ENCODE measurements around the gene CACNB2.

Gene CACNB2

GRCh38 chr10:18140149-18140956 lies at the start of gene CACNB2:
Gene CACNB2 (plus strand): TSS chr10:18140424.
- no peak for DNase-seq

DNA sequence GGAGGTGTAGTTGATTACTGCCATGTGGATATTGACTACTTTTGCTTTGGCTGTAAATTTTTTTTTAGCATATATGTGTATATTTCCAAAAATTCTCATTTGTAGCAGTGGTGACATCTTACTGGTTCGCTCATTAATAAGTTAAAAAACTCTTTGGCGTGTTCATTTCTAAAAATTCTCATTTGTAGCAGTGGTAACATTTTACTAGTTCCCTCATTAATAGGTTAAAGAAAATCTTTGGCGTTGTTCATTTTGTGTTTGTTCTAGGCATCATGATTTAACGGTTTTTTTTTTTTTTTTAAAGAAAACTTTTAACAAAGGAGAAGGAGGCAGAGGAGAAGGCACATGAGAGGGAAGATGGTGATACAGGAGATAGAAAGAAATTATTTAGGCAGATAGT lies 45.9 kb upstream of the CACNB2 start:
- no peak for DNase-seq

GRCh38 chr10:18094793-18095192 lies 45.4 kb upstream of the CACNB2 start:
- DNase-seq: no peak

DNA sequence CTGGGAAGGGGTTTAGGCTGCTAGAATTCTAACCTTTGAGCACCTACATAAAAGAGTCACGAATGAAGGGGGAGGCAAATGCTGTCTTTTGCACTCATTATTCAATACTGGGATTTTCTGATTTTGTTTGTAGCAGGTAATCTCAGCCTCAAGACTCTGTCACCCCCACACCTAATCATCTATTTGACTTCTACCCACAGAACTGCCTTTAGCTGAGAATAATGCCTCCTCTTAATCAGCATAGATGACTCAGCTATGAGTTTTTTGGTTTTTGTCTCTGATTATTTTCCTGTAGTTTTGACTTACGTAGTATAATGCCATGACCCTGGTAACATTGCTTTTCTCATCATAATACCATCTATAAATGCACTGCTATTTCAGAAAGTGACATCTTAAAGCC lies 42.7 kb upstream of the CACNB2 start:
- DNase-seq: no peak

DNA sequence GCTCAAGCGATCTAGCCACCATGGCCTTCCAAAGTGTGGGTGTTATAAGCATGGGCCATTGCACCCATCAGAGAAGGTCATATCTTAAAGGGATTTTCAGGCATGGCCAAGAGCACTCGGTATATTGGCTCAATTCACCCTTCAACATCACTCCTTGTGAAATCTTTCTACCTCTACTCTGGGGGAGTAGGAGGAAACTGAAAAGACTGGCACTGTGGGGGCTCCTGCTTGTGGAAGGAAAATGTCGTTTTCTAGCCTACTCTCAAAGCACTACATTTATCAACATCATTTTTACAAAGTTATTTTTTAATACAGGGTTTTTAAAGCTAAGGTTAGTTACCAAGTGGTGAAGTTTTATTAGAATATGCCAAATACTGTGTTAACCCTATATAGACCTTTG lies 42.0 kb upstream of the CACNB2 start:
- no peak for DNase-seq

- DNase-seq: no peak
Observed at GRCh38 chr10:18099415-18099814, 40.8 kb upstream of the CACNB2 start.

GRCh38 chr10:18100669-18101068 lies 39.6 kb upstream of the CACNB2 start:
- DNase-seq: no peak

GRCh38 chr10:18102404-18102803 lies 37.8 kb upstream of the CACNB2 start:
- DNase-seq: no peak

DNA sequence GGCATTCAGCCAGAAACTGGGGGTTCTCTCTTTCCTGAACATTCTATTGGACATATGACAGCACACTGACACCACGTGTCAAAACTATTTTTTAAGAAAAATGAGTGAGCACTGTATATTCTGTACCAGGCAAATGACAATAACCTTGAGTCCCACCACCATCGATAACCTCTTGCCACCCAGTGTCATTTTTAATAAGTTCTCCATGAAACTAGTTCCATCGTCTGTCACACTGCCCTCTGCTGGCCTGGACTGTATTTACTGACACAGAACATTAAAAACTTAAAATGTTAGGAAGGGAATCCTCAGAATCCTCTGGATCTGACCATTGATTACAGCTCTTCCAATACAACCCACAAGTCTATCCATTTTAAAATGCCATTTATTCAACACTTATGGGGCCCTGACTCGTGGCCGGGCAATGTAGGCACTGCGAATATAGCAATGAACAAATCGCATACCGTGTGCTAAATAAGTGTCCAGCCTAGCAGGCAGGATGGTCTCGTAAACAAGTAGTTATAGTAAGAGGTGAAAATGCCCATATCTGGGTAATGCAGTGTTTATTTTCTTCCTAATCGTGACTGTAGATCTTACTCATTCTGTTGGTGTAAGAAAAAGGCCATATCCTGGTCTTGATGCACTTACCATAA lies 35.9 kb upstream of the CACNB2 start:
- DNase-seq: peak in 1 of 2 experiments; percentile 28

DNA sequence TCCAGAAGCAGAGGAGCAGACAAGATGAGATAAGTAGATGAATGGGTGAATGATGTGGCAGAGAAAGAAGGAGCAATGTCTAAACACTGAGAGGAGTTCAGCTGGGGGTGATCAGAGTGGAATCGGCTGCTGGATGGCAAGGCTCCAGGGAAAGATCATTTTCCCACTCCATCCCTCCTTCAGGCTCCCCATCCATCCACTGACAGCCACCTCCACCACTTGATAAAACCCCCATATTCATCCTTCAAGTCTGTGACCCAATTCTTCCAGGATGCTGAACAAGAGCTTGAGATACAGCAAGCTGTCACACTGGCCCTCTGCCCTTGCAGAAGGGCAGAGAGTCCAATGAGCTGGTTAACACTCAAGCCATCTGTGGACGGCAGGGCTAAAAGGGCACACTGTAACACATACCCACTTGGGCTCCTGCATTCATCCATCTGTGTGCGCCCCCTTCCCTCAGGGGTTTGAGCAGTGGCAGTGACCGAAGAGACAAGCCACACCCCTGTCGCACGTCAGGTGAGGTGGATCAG lies 30.8 kb upstream of the CACNB2 start:
- no peak for DNase-seq

GRCh38 chr10:18113881-18114280 lies 26.3 kb upstream of the CACNB2 start:
- DNase-seq: no peak

DNA sequence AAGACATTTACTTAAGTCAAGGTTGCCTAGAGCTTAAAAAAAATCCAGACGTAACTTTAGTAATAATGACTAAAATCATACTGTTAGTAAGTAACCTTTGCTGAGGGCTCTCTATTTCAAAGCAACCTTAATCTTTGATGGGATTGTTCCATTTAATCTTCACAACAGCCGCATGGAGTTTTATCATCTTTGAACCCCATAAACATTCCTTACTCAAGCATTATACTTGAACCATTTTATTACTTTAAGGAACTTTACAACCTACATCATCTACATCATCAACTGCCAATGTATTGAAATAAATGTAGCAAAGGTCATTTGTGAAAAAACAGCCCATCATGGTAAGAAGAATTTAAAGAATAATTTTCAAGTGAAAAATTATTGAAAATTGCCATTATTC lies 22.9 kb upstream of the CACNB2 start:
- no peak for DNase-seq

- no peak for DNase-seq
Observed at GRCh38 chr10:18122753-18123152, 17.5 kb upstream of the CACNB2 start.

DNA sequence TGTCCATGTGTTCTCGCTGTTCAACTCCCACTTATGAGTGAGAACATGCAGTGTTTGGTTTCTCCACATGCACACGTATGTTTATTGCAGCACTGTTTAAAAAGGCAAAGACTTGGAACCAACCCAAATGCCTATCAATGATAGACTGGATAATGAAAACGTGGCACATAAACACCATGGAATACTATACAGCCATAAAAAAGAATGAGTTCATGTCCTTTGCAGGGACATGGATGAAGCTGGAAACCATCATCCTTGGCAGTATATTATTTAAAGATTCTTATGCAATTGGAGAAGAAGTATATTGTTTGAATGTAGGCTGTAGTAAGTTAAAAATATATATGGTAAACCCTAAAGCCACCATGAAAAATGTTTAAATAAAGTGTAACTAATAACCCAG lies 7.2 kb upstream of the CACNB2 start:
- no peak for DNase-seq

- DNase-seq: no peak
Observed at GRCh38 chr10:18134509-18134908, 5.7 kb upstream of the CACNB2 start.

- no peak for DNase-seq
Observed at GRCh38 chr10:18134921-18135320, 5.3 kb upstream of the CACNB2 start.

DNA sequence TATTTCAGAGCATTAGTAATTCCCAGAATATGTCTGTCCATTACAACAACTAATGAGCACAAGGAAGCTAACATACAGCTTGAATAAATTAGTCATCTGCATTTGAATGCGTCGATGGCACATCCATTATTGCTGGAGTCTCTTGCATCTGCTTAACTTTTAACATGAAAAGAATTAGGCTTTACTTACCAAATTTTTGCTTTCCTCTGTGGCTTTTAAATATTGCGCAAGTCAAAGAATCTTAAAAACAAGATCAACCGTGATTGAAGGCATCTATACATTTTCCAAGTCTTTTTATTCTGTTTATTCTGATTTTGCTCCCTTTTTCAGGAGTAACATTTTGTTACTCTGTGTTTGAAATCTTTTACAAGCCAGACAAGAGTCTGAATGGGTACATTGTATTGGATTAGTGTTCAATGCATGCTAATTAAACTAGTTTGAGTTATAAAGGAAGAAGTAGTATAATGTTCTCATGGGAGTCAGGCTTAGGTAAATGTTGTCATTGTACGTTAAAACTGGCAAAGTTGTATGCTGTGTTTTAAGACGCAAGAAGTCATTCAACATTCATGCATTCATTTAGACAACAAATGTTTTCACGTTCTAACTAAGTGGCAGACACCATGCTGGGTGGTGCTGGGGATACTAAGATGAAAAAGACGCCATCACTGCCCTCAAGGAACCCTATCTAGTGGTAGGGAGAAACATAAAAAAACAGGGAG lies 4.0 kb upstream of the CACNB2 start:
- DNase-seq: no peak

- DNase-seq: no peak
Observed at GRCh38 chr10:18137111-18137510, 3.1 kb upstream of the CACNB2 start.

GRCh38 chr10:18140957-18141845 lies 977 bp downstream of the CACNB2 start:
- no peak for DNase-seq

- no peak for DNase-seq
Observed at GRCh38 chr10:18142151-18142550, 1.9 kb downstream of the CACNB2 start.

- no peak for DNase-seq
Observed at GRCh38 chr10:18144396-18144795, 4.2 kb downstream of the CACNB2 start.

- DNase-seq: no peak
Observed at GRCh38 chr10:18144928-18145327, 4.7 kb downstream of the CACNB2 start.

DNA sequence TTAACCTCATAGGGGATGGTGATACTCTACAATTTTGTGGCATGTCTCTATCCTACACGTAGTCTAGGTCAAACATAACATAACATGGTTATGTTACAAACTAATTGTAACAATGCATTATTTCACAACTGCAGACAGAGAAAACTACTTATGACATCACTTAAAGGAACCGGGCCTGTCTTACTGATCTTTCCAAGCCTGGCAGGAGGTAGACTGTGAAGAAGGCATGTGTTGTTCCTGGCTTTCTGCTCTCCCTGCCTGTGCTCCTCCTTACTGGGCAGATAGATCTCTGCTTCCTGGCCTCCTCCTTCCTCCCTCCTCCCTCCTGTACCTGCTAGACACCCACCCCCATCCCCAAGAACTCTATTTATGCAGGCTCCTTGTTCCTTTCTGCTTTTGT lies 5.4 kb downstream of the CACNB2 start:
- DNase-seq: no peak
